GM12864 (cell line): Measurements from ENCODE around the gene GGT6.
"Not testable (repeated sequence)": the region's sequence is repeated elsewhere in the genome, so short reads cannot be mapped to it uniquely, and the experiment has no call there.

ENCODE experiments used
- DNase-seq: peaks from one replicate; pipeline ENCODE4 v3.0.0-alpha.2; 2011; ENCODE audit warnings: low read depth
- H3K4me3 ChIP-seq: 2 replicates; pipeline ENCODE4 v1.5.1; 2011; ENCODE audit warnings: mild to moderate bottlenecking, low read depth, low read length, control low read depth
- CTCF ChIP-seq: IDR thresholded peaks from 2 replicates; pipeline ENCODE4 v1.5.1; 2011; ENCODE audit warnings: low read depth, mild to moderate bottlenecking, moderate library complexity, low read length, control low read depth, inconsistent platforms; ENCODE audit errors: missing control alignments

GGT6 gene

GRCh38 chr17:4590981-4591453, 30.6 kb upstream of the GGT6 start:
- no peak overlapping the region for H3K4me3 ChIP-seq
- DNase-seq = no peak
- no peak for TF ChIP-seq CTCF

- H3K4me3 ChIP-seq, DNase-seq: not testable (repeated sequence)
These were observed 29.7 kb upstream of the GGT6 start for GRCh38 chr17:4590042-4590441.

GRCh38 chr17:4588898-4589625, 28.7 kb upstream of the GGT6 start:
- H3K4me3 ChIP-seq = no peak overlapping the region
- no peak for TF ChIP-seq CTCF
- no peak for DNase-seq

- H3K4me3 ChIP-seq = no peak overlapping the region
- TF ChIP-seq CTCF = no peak
- DNase-seq = no peak
These were observed 28.0 kb upstream of the GGT6 start for GRCh38 chr17:4588391-4588790.

- H3K4me3 ChIP-seq = no peak overlapping the region
- DNase-seq = no peak
- no peak for TF ChIP-seq CTCF
These were observed 27.4 kb upstream of the GGT6 start for GRCh38 chr17:4587803-4588202.

GRCh38 chr17:4587195-4587594, 26.8 kb upstream of the GGT6 start:
- TF ChIP-seq CTCF = no peak
- no peak overlapping the region for H3K4me3 ChIP-seq
- no peak for DNase-seq

- no peak overlapping the region for H3K4me3 ChIP-seq
- TF ChIP-seq CTCF = no peak
- no peak for DNase-seq
These were observed 25.7 kb upstream of the GGT6 start for GRCh38 chr17:4586043-4586442.
